ENCODE results near the gene CEP55.
"Not testable (repeated sequence)": the region's sequence is repeated elsewhere in the genome, so short reads cannot be mapped to it uniquely, and the experiment has no call there.

Gene CEP55

GRCh38 chr10:93496322-93497041, at the start of gene CEP55:
CEP55 (plus strand) TSS chr10:93496612; CDS start chr10:93500052, 3,440 bp downstream.
- DNase-seq: peak; percentile 97

- no peak for DNase-seq
Measured at GRCh38 chr10:93447019-93447418, 49.4 kb upstream of the CEP55 start.

GRCh38 chr10:93447970-93448369, 48.4 kb upstream of the CEP55 start:
- no peak for DNase-seq

- no peak for DNase-seq
Measured at GRCh38 chr10:93451244-93451947, 45.0 kb upstream of the CEP55 start.

GRCh38 chr10:93452143-93452542, 44.3 kb upstream of the CEP55 start:
- no peak for DNase-seq

- DNase-seq: no peak
Measured at GRCh38 chr10:93454146-93454545, 42.3 kb upstream of the CEP55 start.

- DNase-seq: no peak
Measured at GRCh38 chr10:93454736-93455135, 41.7 kb upstream of the CEP55 start.

- no peak for DNase-seq
Measured at GRCh38 chr10:93456480-93456879, 39.9 kb upstream of the CEP55 start.

GRCh38 chr10:93457511-93457910, 38.9 kb upstream of the CEP55 start:
- no peak for DNase-seq

- no peak for DNase-seq
Measured at GRCh38 chr10:93458821-93459257, 37.6 kb upstream of the CEP55 start.

- DNase-seq: no peak
Measured at GRCh38 chr10:93459466-93459865, 36.9 kb upstream of the CEP55 start.

- DNase-seq: no peak
Measured at GRCh38 chr10:93461109-93461806, 35.2 kb upstream of the CEP55 start.

GRCh38 chr10:93461807-93462178, 34.6 kb upstream of the CEP55 start:
- DNase-seq: no peak

- DNase-seq: no peak
Measured at GRCh38 chr10:93462371-93462770, 34.0 kb upstream of the CEP55 start.

- DNase-seq: no peak
Measured at GRCh38 chr10:93462881-93463280, 33.5 kb upstream of the CEP55 start.

- DNase-seq: no peak
Measured at GRCh38 chr10:93463723-93464476, 32.5 kb upstream of the CEP55 start.

- no peak for DNase-seq
Measured at GRCh38 chr10:93464776-93465388, 31.5 kb upstream of the CEP55 start.

- DNase-seq: peak; percentile 20
Measured at GRCh38 chr10:93465806-93466675, 30.4 kb upstream of the CEP55 start.

- DNase-seq: not testable (repeated sequence)
Measured at GRCh38 chr10:93467635-93468034, 28.8 kb upstream of the CEP55 start.

GRCh38 chr10:93468461-93469213, 27.8 kb upstream of the CEP55 start:
- DNase-seq: no peak

GRCh38 chr10:93469454-93469853, 27.0 kb upstream of the CEP55 start:
- no peak for DNase-seq
